ENCODE measurements around the gene UBR1. TPM values are rescaled to one million over a fixed set of nuclear protein-coding genes. Genes with fewer than 3 reads are reported as not detected.
A peak's percentile ranks its signal among the peaks of the same experiment; 100 is the strongest.

UBR1 gene
- total and polyA plus RNA-seq, 10 of the 15 experiments (the other 5 are each of a cell fraction or from before 2014, with no cell fraction given), result 4.5 to 27.5 (median 16.7) TPM

DNA sequence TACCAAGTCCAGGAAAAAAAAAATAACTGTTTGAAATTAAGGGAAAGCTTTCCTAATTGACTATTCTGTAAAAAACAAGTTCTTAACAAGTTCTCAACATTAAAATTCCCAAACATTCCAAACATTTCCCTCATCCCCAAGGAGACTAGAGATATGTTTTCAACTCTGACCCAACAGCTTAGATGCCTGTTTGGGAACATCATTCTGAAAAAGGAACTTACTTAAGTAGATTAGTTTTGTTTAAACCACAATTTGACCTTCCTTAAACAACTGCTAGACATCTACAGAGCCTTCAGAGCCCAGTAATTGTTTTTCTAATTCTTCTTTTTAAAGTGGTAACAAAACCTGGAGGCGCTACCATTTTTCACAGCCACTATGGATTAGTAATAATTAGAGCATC is 12.8 kb downstream of the UBR1 start:
- POLR2A ChIA-PET, result interaction anchor here (0.6 kb wide), 2 partner anchors 360 to 1312 kb away, joined by 5 to 8 read pairs; no protein-coding TSS in a partner anchor

DNA sequence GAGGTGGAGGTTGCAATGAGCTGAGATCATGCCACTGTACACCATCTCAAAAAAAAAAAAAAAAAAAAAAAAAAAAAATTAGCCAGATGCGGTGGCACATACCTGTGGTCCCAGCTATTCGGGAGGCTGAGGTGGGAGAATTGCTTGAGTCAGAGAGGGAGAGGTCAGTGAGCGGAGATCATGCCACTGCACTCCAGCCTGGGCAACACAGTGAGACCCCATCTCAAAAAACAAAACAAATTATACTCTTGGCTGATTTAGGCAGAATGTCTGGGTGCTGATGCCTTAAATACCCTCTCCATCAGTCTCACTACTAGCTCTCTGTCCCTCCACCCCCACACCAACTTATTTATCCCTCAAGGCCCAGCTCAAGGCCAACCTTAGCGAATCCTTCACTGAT is 14.0 kb downstream of the UBR1 start:
- DNase-seq (ENCODE audit: low read depth, low spot score) (no peak), FAIRE-seq (no peak), ATAC-seq (no peak)
- Histone ChIP-seq H3K27me3 (replicated peaks in 1 of 2; ENCODE audit: control insufficient read depth in 2 of 2, insufficient read depth in 2 of 2, low read length in 1 of 2) (no peaks in the 10 kb centered on the region), H3K9ac (ENCODE audit: control insufficient read depth, insufficient read depth, low read length) (no peak overlapping the region), H3K4me2 (ENCODE audit: control insufficient read depth, insufficient read depth) (no peak overlapping the region), H3K4me3 (no peak overlapping the region), H3K27ac (ENCODE audit: control insufficient read depth, insufficient read depth) (no peak overlapping the region), H4K20me1 (ENCODE audit: control insufficient read depth, insufficient read depth) (no peaks in the 10 kb centered on the region), H3K4me1 (ENCODE audit: control insufficient read depth, insufficient read depth, low read length) (peaks cover 6% of the 10 kb centered on the region; the same call in 1 of the 2 replicates), H3K79me2 (ENCODE audit: control insufficient read depth, insufficient read depth, low read length) (peaks cover 11% of the 10 kb centered on the region), H2AFZ (ENCODE audit: control insufficient read depth, low read depth, low read length) (no peak overlapping the region), H3K9me3 (replicated peaks; ENCODE audit: control insufficient read depth, insufficient read depth, low read length) (no peaks in the 10 kb centered on the region), H3K36me3 (ENCODE audit: control insufficient read depth in 2 of 2, insufficient read depth in 2 of 2, low read length in 1 of 2) (no peaks in the 10 kb centered on the region)
- ChIA-PET RAD21 (ENCODE audit: unreplicated experiment) (no interaction called here), CTCF (no interaction called here), POLR2A (no interaction called here), SMC1A (ENCODE audit: uncharacterized antibody, unreplicated experiment) (interaction anchor here (0.5 to 1.9 kb wide), 4 partner anchors 12 to 157 kb away, joined by 3 to 6 read pairs (median 3); partner anchors contain the start of gene UBR1)
- in situ Hi-C loops (cut with MboI) (no loop called here), intact Hi-C loops (cut with micrococcal nuclease; ENCODE audit: unreplicated experiment) (no loop called here)
- WGBS (ENCODE audit: insufficient coverage, insufficient replicate concordance, low lambda C conversion rate, missing lambda C conversion rate), result 99% methylated on average over 4 of the region's 4 CpGs
- BruUV-seq (replicated peaks), result no TSS peak
- TF ChIP-seq, protein P1, sequence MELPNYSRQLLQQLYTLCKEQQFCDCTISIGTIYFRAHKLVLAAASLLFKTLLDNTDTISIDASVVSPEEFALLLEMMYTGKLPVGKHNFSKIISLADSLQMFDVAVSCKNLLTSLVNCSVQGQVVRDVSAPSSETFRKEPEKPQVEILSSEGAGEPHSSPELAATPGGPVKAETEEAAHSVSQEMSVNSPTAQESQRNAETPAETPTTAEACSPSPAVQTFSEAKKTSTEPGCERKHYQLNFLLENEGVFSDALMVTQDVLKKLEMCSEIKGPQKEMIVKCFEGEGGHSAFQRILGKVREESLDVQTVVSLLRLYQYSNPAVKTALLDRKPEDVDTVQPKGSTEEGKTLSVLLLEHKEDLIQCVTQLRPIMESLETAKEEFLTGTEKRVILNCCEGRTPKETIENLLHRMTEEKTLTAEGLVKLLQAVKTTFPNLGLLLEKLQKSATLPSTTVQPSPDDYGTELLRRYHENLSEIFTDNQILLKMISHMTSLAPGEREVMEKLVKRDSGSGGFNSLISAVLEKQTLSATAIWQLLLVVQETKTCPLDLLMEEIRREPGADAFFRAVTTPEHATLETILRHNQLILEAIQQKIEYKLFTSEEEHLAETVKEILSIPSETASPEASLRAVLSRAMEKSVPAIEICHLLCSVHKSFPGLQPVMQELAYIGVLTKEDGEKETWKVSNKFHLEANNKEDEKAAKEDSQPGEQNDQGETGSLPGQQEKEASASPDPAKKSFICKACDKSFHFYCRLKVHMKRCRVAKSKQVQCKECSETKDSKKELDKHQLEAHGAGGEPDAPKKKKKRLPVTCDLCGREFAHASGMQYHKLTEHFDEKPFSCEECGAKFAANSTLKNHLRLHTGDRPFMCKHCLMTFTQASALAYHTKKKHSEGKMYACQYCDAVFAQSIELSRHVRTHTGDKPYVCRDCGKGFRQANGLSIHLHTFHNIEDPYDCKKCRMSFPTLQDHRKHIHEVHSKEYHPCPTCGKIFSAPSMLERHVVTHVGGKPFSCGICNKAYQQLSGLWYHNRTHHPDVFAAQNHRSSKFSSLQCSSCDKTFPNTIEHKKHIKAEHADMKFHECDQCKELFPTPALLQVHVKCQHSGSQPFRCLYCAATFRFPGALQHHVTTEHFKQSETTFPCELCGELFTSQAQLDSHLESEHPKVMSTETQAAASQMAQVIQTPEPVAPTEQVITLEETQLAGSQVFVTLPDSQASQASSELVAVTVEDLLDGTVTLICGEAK (IDR thresholded peaks at IDR 0.05; ENCODE audit: borderline replicate concordance), result no peak
- TF ChIP-seq ZNF384 (IDR thresholded peaks at IDR 0.05; ENCODE audit: borderline replicate concordance, low read depth, low read length), result no peak
- TF ChIP-seq POLR2AphosphoS5 (IDR thresholded peaks at IDR 0.05; ENCODE audit: low read length), result no peak
- TF ChIP-seq NFXL1 (IDR thresholded peaks at IDR 0.05; ENCODE audit: borderline replicate concordance), result no peak
- TF ChIP-seq TBL1XR1 (IDR thresholded peaks at IDR 0.05; ENCODE audit: low read depth, low read length), result no peak
- no peak for TF ChIP-seq TAF1 (IDR thresholded peaks at IDR 0.05; ENCODE audit: borderline replicate concordance, low read depth, low read length)
- no peak for TF ChIP-seq BHLHE40 (IDR thresholded peaks at IDR 0.05; ENCODE audit: borderline replicate concordance in 1 of 2, low read depth in 2 of 2, low read length in 1 of 2)

More for the DNA sequence above, 12.8 kb downstream of the UBR1 start:
- WGBS (ENCODE audit: insufficient coverage, insufficient replicate concordance, low lambda C conversion rate, missing lambda C conversion rate), result 100% methylated on average over 1 of the region's 1 CpG
- peaks cover 11% of the 10 kb centered on the region for H3K79me2 ChIP-seq (ENCODE audit: control insufficient read depth, insufficient read depth, low read length)
- intact Hi-C loops (cut with micrococcal nuclease; ENCODE audit: unreplicated experiment), result no loop called here
- DNase-seq (ENCODE audit: low read depth, low spot score) (no peak), FAIRE-seq (no peak), ATAC-seq (peak; percentile 46)
- no peaks in the 10 kb centered on the region for H3K9me3 ChIP-seq (replicated peaks; ENCODE audit: control insufficient read depth, insufficient read depth, low read length)
- no peaks in the 10 kb centered on the region for H3K27me3 ChIP-seq (replicated peaks in 1 of 2; ENCODE audit: control insufficient read depth in 2 of 2, insufficient read depth in 2 of 2, low read length in 1 of 2)
- no TSS peak for BruUV-seq (replicated peaks)
- no peak overlapping the region for H3K4me3 ChIP-seq
- no peak overlapping the region for H3K27ac ChIP-seq (ENCODE audit: control insufficient read depth, insufficient read depth)
- SMC1A ChIA-PET (ENCODE audit: uncharacterized antibody, unreplicated experiment), result interaction anchor here (1.3 to 1.9 kb wide), 2 partner anchors 14 to 158 kb away, joined by 3 to 6 read pairs; partner anchors contain the start of gene UBR1
- H3K4me2 ChIP-seq (ENCODE audit: control insufficient read depth, insufficient read depth), result no peak overlapping the region
- in situ Hi-C loops (cut with MboI), result no loop called here
- TF ChIP-seq, protein P2, sequence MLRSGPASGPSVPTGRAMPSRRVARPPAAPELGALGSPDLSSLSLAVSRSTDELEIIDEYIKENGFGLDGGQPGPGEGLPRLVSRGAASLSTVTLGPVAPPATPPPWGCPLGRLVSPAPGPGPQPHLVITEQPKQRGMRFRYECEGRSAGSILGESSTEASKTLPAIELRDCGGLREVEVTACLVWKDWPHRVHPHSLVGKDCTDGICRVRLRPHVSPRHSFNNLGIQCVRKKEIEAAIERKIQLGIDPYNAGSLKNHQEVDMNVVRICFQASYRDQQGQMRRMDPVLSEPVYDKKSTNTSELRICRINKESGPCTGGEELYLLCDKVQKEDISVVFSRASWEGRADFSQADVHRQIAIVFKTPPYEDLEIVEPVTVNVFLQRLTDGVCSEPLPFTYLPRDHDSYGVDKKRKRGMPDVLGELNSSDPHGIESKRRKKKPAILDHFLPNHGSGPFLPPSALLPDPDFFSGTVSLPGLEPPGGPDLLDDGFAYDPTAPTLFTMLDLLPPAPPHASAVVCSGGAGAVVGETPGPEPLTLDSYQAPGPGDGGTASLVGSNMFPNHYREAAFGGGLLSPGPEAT (IDR thresholded peaks at IDR 0.05; ENCODE audit: low read depth), result peak; percentile 53; the same call in 1 of the 2 replicates
- TF ChIP-seq NR2F1 (conservative IDR thresholded peaks at IDR 0.05) (peak; percentile 64), NFIC (IDR thresholded peaks at IDR 0.05; ENCODE audit: low read depth, low read length) (no peak), IKZF1 (conservative IDR thresholded peaks at IDR 0.05) (peak; percentile 36; the same call in 1 of the 2 replicates), RUNX3 (IDR thresholded peaks at IDR 0.05; ENCODE audit: low read length) (0 out of 2 replicates have a peak, but pooled peaks have one; percentile 6), RCOR1 (conservative IDR thresholded peaks at IDR 0.05; ENCODE audit: low read depth, low read length) (no peak), SMAD5 (IDR thresholded peaks at IDR 0.05; ENCODE audit: low read depth) (no peak), IKZF2 (IDR thresholded peaks at IDR 0.05) (peak; percentile 50 to 74; a peak in 3 of 4 replicates)
- CTCF ChIA-PET, result interaction anchor here (0.9 kb wide), 1 partner anchor 33 kb away, joined by 3 read pairs; no protein-coding TSS in a partner anchor
- H4K20me1 ChIP-seq (ENCODE audit: control insufficient read depth, insufficient read depth), result no peaks in the 10 kb centered on the region
- H3K9ac ChIP-seq (ENCODE audit: control insufficient read depth, insufficient read depth, low read length), result no peak overlapping the region
- H3K36me3 ChIP-seq (ENCODE audit: control insufficient read depth in 2 of 2, insufficient read depth in 2 of 2, low read length in 1 of 2), result no peaks in the 10 kb centered on the region
- H2AFZ ChIP-seq (ENCODE audit: control insufficient read depth, low read depth, low read length), result no peak overlapping the region
- peaks cover 6% of the 10 kb centered on the region; the same call in 1 of the 2 replicates for H3K4me1 ChIP-seq (ENCODE audit: control insufficient read depth, insufficient read depth, low read length)
- RAD21 ChIA-PET (ENCODE audit: unreplicated experiment), result interaction anchor here (1.1 kb wide), 1 partner anchor 121 kb away, joined by 3 read pairs; no protein-coding TSS in a partner anchor

Measured in GM12878 (cell line).